Measurements from ENCODE around the gene MTG2.

MTG2 gene

DNA sequence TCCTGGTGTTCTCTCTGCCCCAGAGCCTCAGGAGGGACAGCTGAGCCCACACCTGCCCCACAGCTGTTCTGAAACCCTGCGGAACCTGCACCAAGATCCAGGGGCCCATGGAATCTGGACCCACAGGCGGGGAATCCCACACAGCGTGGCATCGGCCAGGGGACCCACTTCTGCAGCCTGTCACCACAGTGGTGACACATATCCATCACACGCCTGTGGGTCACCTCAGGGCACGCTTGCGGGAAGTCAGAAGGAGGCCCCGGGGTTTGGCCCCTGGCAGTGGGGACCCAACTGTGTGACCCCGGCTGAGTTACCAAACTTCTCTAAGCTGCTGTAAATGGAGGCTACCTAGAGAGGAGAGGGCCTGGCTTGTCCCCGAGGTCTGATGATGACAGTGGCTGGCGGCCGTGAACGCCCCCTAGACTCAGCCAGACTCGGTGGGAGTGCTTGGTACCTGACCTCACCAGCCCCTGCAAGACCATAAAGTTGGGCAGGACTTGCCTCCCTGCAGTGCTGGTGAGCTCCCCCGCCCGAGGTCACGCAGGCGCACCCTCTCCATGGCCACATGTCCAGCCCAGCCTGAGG is 39.5 kb downstream of the MTG2 start:
- no peak for FAIRE-seq

DNA sequence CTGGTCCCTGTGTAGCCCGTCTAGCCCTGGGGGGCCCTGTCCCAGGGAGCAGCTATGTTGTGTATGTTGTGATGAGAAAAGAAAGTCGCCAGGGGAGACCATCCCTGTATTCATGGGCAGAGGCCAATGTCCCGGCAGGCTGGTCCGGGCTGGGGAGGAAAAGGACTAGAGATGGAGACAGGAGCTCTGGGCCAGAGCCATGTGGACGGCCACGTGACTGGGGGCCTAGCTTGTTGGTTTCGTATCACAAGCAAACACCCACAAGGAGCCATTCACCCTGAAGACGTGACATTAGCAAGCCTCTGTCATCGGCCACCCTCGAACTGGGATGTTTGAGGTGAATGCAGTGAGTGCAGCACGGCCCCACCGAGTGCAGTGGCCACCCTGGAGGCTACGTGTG is 40.1 kb downstream of the MTG2 start:
- no peak for FAIRE-seq

DNA sequence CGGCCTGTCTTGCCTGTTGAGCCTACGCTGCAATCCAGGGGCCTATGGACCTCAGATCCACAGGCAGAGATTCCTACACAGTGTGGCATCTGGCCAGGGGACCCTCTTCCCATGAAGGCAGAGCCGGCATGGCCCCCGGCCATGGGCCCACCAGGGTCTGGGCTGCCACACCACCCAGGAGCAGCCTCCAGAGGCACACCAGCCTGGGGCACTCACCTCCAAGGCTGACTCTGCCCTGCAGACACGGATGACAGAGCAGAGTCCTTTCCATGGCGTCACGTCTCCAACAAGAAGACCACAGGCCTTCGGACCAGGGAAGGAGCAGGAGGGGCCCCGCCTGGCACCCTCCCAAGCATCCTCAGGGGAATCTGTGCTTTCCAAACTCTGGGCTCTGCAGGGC is 40.7 kb downstream of the MTG2 start:
- FAIRE-seq: no peak

DNA sequence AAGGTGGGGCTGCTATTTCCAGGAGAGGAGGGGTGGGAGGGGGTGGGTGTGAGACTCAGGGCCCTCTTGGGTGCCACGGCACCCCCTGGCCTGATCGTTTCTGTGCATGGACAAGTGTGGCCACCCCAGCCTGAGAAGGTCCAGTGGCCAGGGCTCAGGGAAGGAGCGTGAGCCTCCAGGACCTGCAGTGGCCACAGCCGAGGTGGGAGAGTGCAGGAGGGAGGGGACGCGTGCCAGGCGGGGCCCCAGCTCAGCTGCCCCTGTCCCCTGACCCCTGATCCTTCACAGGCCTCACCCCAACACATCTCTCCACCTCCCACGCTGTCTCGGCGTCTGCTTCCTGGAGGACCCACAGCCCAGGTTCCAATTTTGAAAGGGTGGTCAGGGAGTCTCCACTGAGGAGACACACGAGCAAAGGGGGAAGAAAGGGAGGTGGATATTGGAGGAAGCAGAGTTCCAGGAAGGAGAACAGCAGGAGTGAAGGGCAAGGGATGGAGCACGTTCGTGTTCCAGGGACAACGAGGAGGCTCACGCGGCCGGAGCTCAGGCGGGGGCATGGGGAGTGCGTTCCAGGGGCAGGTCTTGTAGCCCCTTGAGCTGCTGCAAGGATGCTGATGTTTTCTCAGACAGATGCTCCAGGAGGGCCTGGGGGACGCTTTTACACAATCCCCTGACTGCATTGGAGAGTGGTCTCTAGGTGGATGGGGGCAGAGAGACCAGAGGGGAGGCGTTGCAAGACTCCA is 41.5 kb downstream of the MTG2 start:
- FAIRE-seq: no peak

DNA sequence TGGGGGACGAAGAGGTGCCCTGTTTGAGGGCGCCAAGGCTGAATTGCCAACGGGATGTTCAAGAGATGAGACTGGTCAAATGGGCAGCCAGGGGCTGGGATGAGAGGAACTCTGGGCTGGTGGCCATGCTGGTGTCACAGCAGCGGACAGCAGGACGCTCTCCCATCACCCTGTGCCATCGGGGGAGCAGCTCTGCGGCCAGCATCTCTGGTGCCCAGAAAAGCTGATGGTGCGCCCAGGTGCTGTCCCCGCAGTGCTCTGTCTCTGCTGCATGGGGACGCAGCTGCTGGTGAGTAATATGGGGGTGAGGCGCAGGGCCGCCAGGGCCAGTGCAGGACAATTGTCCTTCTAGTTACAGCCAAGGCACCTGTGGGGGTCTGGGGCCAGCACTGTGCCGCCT is 42.2 kb downstream of the MTG2 start:
- FAIRE-seq: no peak

DNA sequence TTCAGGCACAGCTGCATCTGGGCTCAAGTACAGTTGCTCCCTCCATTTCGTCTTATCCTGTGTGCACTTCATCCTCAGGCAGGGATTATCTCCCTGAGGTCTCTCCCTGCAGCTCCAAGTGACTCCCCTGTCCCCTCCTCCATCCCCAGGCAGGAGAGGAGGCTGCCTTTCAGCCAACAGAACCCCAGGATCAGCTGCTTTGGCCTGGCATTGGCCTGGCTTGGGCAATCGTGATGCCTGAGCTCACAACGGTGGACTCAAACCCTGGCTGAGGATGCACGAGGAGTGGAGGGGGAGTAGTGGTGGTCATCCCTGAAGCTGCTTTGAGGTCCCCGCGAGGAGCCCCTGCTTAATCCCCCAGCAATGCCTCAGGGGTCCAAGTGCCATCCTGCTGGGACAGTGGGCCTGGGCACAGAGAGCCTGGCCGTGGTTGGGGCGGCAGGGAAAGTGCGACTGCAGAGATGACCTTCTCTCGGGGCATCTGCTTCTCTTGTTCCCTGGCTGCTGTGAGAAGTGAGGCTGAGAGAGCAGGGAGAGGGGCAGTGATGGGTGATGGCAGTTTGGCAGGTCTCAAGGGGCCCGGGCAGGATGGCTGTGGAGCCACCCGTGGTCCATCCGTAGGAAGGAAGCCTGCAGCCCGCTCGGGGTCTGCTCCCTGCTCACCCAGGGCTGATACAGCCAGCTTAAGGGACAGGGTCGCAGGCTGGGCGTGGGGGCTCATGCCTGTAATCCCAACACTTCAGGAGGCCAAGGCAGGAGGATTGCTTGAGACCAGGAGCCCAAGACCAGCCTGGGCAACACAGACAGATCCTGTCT is 43.2 kb downstream of the MTG2 start:
- FAIRE-seq: no peak

DNA sequence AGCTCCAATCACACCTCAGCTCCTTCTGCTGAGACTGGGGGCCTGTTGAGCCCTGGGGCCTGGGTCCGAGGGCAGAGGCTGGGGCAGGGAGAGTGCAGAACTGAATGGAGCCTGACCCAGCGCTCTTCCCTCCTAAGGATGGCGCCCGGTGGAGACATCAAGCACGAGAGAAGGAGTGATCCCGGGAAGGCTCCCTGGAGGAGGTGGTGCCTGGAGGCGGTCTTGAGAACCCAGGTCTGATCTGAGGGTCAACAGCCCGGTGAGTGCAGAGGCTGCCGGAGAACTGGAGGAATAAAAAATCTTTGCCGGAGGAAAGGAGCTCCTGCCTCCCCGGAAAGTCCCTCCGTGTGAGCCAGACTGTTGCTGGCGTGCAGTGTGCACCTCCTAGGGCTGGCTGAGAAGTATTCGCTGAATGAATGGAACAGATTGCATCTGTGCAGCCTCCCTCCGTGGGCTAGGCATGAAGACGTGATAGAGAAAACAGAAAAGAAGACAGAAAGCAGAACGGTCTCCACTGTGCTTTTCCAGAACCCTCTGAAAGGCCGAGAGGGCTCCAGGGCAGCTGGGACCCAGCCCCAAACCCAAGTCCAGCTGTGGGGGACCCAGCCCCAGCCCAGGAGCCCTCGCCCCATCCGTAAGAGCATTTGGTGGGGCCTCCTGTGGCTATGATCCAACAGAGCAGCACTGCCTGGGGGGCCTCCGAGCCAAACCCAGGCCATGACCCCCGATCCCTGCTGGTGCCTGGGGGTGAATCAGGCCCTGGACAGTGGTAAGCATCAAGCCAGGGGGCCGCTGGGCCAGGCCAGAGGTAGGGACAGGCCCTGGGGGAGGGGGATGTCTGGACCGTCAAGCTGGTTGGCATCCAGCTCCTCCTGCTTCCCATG is 44.1 kb downstream of the MTG2 start:
- no peak for FAIRE-seq

DNA sequence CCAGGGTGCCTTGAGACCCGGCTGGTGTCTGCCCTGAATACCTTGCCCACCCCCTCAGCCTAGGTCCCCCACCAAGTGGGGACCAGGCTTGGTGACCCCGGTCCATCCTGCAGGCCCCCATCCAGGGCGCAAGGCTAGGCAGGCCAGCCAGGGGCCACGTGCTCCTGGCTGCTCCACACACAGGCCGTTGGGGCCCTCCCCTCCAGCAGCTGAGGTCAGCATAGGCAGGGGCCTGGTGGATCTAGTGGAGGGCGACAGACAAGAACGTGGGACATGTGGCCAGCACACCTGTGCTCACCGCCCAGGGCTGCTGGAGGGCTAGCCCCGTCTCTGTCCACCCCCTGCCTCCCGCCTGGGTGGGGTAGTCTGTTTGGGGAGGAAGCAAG is 44.8 kb downstream of the MTG2 start:
- no peak for FAIRE-seq

DNA sequence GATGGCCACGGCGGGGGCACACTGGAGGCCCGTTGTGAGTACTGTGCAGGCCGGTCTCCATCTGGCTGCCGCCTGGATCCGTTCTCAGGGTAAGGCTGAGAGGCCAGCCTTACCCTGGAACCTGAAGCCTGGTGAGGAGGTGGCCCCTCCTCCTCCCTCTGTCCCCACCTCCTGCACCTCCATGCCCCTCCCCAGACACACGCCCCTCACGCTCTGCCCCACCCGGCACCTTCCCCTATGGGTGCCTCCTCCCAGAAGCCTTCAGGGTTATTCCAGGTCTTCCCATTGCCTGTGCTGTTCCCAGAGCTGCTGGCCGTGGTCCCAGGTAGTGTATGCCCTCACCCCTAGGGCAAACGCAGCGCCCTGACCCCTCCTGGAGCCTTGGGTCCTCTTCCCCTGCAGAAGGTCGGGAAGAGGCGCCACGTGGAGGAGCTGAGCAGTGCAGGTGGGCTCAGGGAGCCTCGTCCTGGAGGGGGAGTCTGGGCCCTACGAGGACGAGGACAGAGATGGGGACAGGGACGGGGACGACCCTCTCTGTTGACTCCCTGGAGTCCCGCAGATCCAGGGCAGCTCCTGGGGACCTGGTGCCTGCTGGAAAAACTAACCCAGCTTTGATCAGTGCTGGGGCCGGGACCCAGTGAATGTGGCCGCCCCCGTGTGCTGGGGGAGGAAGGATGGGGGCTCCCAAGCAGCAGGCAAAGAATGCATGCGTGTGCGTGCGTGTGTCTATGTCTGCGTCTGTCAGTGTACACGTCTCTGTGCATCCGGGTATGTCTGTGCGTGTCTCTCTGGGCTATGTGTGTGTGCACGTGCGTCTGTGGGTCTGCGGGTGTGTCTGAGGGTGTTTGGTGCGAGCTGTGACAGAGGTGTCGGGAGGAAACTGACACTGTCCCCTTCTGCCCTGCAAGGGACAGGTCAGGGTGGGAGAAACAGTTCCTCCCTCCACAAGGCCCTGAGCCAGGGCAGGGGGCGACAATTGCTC is 45.4 kb downstream of the MTG2 start:
- FAIRE-seq: no peak

DNA sequence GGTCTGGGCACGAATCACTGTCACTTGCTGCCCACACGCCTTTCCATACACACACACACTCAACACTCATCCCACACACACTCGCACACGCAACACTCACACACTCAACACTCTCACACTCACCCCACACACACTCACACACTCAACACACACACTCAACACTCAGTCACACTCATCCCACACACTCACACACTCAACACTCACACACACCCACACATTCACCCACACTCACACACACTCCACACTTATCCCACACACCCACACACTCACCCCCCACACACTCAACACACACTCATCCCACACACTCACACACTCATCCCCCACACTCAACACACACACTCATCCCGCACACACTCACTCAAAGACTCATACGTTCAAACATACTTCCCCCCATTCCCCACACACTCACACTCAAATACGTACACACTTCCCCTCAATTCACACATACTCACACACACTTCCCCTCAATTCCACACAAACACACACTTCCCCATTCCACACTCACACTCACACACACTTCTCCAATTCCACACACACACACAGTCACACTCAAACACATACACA is 46.2 kb downstream of the MTG2 start:
- FAIRE-seq: no peak

DNA sequence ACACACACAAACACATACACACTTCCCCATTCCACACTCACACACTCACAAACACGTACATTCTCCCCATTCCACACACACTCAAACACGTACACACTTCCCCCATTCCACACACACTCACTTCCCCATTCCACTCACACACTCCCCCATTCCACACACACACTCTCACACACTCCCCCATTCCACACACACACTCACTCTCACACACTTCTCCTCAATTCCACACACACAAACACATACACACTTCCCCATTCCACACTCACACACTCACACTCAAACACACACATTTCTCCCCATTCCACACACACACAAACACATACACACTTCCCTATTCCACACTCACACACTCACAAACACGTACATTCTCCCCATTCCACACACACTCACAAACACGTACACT is 46.8 kb downstream of the MTG2 start:
- no peak for FAIRE-seq

DNA sequence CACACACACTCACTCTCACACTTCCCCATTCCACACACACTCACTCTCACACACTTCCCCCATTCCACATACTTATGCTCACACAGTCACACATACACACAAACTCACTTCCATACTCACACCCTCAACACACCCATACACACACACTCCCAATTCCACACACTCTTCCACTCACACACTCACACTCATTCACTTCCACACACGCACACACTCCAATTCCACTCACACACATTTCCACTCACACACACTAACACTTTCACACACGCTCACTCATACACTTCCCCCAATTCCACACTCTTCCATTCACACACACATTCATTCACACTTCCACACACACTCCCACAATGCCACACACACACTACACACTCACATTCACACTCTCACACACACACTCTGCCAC is 47.4 kb downstream of the MTG2 start:
- FAIRE-seq: no peak

DNA sequence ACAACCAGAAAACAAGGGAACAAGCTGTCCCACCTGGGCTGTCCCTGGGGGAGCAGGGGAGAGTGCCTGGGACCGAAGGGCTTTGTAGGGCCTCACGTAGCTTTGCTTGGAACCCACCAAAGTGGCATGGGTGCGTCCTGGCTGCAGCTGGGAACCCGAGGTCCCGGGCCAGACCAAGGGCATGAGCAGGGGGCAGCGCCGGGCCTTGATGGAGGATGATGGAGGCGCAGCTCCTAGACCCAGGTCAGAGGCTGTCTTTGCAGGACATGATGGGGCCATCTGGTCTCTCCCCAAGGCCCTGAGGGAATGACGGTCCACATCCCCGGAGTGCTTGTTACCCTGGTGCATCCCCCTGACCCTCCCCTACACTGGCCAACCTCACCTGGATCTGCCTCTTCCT is 47.9 kb downstream of the MTG2 start:
- FAIRE-seq: no peak

DNA sequence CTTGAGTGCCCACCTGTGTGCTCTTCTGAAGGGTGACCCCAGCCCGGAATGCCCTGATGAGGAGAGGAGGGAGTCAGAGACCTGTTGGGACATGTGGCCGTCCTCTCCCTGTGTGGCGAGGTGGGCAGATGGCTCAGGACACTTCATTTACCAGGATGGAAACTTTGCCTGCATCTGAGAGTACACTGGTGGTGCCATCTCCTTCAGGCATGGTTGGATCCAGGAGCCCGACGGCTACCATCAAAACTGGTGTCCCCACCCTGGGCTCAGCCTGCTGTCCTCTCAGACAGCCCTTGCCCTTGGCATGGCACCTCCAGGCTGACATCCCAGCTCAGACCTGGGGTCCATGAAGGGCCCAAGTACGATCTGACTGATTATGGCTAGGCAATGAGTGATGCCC is 48.5 kb downstream of the MTG2 start:
- no peak for FAIRE-seq

DNA sequence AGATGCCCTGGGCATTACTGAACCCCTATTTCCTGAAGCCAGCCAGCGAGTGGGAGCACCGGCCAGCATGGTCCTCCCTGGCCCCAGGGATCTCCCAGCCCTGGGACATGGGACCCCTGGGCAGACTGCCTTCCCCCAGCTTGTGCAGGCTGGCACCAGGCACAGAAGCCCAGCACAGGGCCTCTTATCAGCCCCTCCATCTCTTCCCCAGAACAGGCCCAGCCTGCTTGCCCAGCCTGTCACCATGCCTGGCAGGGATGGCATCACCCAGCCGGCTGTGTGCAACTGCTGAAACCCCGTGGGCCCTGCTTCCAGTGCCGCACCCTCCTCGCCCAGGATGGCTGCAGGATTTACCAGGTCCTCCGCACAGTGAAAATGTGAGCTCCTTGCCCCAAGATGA is 49.4 kb downstream of the MTG2 start:
- FAIRE-seq: no peak

DNA sequence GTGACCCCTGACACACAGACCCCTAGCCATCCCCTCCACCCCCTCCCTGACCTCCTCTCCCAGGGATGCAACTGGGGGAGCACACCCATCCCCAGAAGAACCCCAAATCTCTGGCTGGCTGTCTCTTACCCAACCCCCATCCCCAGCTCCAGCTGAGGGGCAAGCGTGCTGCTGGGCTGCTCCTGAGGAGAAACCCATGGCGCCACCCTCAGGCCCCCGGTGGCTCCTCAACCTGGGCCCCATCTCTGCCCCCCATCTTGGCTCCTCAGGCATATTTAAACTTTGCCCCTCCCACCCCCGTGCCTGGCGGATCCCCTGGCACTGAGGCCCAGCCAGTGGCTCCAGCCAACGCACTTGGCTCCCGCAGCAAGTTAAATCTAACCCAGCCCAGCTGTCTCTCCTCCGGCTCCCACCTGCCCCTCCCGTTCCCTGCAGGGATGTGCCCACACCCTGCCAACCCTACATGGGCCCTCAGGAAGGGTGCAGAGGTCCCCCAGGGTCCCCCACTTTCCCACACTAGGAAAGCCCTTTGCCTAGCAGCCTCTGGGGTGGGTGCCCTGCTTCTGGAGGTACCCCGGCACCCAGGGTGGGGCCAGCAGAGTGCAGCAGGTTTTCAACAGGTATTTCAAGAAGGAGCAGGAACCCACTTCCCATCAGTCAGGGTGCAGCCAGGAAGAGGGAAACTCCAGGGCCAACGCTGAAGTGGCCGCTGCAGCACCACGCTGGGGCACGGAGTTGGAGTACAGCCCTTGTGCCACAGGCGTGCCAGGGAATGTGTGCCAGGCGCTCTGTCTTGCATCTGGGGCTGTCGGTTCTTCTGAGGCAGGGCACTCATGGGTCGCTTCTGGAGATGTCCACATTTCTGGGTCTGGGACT is 50.2 kb downstream of the MTG2 start:
- no peak for FAIRE-seq

DNA sequence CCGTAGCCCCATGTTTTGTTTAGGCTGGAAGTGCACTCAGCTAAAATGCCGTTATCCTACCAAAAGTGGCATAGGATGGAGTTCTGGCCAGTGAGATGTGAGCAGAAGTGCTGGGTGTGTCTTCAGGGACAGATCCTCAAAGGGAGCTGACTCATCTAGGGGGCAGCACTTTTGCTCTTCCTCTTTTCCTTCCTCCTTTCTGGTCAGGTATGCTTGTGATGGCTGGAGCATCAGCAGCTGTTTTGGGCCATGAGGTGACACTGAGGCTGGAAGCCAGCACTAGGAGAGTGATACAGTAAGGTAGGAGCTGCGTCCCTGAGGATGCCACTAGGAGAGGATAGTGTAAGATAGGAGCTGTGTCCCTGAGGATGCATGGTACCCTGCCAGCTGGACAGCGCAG is 50.9 kb downstream of the MTG2 start:
- no peak for FAIRE-seq

DNA sequence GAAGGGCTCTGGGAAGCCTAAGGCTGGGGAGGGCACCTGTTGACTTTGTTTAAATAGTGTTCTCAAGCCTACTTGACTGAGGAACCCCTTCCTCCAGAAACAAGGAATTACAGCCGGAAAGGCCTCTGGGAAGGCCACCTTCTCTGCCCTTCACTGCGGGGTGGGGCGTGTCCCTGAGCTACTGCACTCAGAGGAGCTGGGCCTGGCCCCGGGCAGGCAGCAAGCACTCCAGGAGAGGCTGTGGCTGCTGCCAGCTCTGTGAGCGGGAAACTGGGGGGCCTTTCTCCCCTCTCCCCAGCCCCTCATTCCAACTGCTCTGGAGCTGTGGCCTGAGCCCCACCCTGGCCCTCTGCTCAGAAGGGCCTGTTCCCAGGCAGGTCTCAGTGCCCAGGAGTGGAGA is 51.5 kb downstream of the MTG2 start:
- no peak for FAIRE-seq

DNA sequence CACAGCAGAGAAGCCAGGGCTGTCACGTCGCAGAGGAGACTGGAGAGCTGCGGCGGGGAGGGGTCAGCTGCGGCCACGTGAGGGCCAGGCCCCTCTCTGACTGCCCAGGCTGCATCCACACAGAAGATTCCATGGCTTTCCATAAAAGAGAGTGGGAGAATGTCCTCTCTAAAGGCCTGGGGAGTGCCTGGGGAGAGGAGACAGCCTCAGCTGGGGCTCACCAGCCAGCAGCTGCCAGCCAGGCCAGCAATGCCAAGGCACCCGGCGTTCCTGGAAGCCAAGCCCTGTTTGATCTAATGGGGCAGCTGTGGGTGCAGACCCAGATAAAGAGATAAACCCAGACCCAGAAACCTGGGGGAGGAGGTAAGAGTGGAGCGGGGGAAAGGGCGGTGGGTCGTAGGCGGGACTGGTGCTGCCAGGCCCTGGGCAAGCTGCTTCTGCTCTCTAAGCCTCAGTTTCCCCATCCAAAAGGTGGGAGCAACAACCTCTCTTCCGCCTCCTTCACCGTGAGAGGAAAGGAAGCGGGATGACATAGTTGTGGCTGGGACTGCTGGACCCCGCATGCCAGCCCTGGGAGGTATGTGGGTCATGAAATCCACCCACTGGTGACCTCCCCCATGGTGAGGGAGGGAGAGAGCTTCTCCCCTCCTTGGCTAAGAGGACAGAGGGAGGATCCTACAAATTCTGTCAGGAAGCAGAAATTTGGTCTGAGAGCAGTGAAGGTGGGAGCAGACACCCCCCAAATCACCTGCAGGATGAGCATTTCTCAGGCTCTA is 52.4 kb downstream of the MTG2 start:
- FAIRE-seq: no peak

DNA sequence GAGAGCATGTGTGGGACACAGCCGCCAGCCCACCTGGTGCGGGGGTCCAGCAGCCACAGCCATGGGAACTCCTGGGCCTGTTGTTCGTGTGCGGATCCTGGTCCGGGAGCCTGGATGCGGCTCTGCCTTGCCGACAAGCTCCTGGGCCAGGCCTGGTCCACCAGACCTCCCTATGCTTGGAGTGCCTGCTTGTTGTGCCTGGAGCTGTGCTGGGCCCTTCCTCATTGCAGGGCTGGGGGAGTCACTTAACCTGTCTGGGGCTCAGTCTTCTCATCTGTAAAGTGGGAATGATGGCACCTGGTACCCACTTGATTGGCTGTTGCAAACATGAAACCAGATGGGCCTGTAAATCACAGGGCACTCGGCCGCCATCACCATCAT is 52.9 kb downstream of the MTG2 start:
- no peak for FAIRE-seq

All from G401.6 (cell line).